ENCODE data around the gene BMP3.

DNA sequence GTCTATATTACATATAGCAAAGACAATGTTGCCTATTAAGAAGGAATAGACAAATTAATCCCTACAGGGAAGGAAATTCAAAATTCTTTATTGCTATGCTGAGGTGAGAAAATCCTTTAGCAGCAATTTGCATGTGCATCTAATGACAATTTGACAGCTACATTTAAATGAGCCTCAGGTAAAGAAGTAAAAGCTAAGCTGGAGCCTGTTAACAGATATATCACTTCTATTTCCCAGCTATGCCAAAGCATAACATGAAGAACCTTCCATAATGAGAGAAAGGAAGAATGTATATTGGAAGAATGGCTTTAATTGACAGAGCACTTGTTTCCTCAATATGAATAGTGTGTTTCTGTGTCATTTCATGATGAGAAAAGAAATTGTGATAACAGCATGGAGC lies 71.6 kb downstream of the BMP3 start:
- TF ChIP-seq EZH2 (IDR thresholded peaks at IDR 0.05; ENCODE audit: borderline replicate concordance) (no peak), CTCF (IDR thresholded peaks at IDR 0.05; ENCODE audit: poor library complexity) (no peak), EZH2phosphoT487 (IDR thresholded peaks at IDR 0.05; ENCODE audit: low read depth, severe bottlenecking, unreplicated experiment) (no peak)
